Brain microvascular endothelial cell (primary cell): ENCODE data around the gene ARHGDIB.

Experiments used
- DNase-seq: peaks from one replicate; pipeline ENCODE4 v3.0.0-alpha.2; 2020
- H3K27ac ChIP-seq: fragments of 250-450 bp; sonication (Bioruptor Pico); 2 replicates; pipeline ENCODE4 v1.5.1; 2020; ENCODE audit warnings: mild to moderate bottlenecking, moderate library complexity
- H3K27me3 ChIP-seq: fragments of 250-450 bp; sonication (Bioruptor Pico); replicated peaks from 2 replicates; pipeline ENCODE4 v1.5.1; 2020; ENCODE audit warnings: mild to moderate bottlenecking
- H3K36me3 ChIP-seq: fragments of 250-450 bp; sonication (Bioruptor Pico); replicated peaks from 2 replicates; pipeline ENCODE4 v1.5.1; 2020; ENCODE audit warnings: mild to moderate bottlenecking
- H3K4me3 ChIP-seq: 2 replicates; pipeline ENCODE4 v1.5.1; 2011; ENCODE audit warnings: low read depth, mild to moderate bottlenecking, control low read depth, low read length, moderate library complexity
- in situ Hi-C: cut with HindIII; loops from 2 replicates; pipeline ENCODE4 v1.10.0; 2017; ENCODE audit warnings: low sequenced_read_pairs, low pct_ligation_motif_present
- TF ChIP-seq, protein P1 (sequence below): IDR thresholded peaks from 2 replicates; pipeline ENCODE4 v1.5.1; 2011; ENCODE audit warnings: low read depth, mild to moderate bottlenecking, moderate library complexity, low read length, control low read depth, inconsistent platforms; ENCODE audit errors: missing control alignments

Gene ARHGDIB

DNA sequence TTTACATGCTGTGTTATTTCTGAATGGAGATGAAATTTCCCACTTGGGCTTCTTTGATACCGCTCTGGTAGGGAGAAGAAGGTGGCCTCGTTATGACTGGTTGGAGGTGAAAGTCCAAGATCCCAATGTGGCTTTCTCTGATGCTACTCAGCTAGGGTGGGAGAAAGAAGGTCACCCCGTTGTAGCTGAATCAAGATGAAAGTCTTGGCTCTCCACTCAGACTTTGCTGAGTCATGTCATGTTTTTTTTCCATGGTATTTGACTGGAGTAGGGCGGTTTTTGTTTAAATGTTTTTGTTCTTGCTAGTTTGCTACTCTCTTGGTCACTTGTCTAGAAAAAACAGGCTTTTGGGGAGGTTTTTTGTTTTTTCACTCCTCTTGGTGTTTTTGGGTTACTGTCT lies 9.1 kb upstream of the ARHGDIB start:
- no peaks in the 10 kb centered on the region for H3K27me3 ChIP-seq
- in situ Hi-C loops: no loop called here
- H3K27ac ChIP-seq: no peak overlapping the region
- no peak for DNase-seq
- TF ChIP-seq, protein P1, sequence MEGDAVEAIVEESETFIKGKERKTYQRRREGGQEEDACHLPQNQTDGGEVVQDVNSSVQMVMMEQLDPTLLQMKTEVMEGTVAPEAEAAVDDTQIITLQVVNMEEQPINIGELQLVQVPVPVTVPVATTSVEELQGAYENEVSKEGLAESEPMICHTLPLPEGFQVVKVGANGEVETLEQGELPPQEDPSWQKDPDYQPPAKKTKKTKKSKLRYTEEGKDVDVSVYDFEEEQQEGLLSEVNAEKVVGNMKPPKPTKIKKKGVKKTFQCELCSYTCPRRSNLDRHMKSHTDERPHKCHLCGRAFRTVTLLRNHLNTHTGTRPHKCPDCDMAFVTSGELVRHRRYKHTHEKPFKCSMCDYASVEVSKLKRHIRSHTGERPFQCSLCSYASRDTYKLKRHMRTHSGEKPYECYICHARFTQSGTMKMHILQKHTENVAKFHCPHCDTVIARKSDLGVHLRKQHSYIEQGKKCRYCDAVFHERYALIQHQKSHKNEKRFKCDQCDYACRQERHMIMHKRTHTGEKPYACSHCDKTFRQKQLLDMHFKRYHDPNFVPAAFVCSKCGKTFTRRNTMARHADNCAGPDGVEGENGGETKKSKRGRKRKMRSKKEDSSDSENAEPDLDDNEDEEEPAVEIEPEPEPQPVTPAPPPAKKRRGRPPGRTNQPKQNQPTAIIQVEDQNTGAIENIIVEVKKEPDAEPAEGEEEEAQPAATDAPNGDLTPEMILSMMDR: no peak
- H3K4me3 ChIP-seq: no peak overlapping the region
- no peaks in the 10 kb centered on the region for H3K36me3 ChIP-seq

DNA sequence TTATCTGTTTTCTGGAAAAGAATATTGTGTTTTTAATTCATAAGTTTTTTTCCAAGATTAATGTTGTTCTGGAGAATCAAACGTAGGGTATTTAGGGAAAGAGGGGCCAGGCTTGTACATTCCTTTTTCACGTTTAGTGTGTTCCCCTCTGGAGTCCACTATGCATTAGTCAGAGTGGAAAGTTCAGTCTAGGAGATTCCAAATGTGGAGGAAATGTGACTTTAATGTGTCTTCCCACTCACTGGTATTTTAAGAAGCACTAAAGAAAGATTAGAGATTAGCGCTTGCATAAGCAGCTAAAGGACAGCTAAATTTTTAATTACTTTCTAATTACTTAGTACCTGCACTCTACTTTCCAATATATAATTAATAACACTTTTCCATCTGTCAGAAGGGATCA lies 7.1 kb upstream of the ARHGDIB start:
- no peaks in the 10 kb centered on the region for H3K27me3 ChIP-seq
- H3K27ac ChIP-seq: no peak overlapping the region
- H3K36me3 ChIP-seq: no peaks in the 10 kb centered on the region
- no peak overlapping the region for H3K4me3 ChIP-seq
- TF ChIP-seq, protein P1: no peak
- in situ Hi-C loops: no loop called here
- DNase-seq: no peak

DNA sequence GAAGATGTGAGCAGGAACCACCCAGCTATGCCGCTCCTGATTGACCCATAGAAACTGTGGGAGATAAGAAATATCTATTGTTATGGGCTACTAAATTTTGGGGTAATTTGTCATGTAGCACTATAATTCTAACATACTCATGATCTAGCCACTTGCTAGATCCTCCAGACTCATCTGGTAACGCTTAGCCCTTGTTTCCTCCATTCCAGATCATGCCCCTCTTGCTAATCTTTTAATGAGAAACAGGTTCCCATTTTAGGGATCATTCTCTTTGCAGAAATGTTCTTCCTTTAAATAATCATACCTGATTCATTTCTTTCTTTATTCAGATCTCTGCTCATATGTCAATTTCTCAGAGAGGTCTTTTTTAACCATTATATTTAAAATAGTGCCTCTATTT lies 3.8 kb upstream of the ARHGDIB start:
- no peak for DNase-seq
- no peak overlapping the region for H3K27ac ChIP-seq

DNA sequence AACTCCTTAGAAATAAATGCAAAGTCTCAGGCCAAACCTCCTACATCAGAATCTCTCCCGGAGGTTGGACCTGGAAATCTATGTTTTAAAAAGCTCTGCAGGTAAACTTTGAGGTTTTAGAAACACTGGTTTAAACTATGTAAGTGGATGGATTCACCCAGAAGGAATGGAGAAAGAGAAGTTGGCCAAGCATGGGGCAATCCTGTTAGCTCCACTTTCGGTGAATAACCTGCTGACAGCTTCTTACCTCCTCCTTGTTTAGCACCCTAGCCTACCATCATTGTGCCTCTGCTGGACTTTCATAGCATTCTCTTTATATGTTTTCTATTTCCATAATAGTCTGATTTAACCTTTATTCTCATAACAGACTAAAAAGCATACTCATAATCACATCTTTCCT lies 3.0 kb upstream of the ARHGDIB start:
- Histone ChIP-seq H3K36me3 (no peaks in the 10 kb centered on the region), H3K4me3 (no peak overlapping the region), H3K27me3 (no peaks in the 10 kb centered on the region), H3K27ac (no peak overlapping the region)
- TF ChIP-seq, protein P1: no peak
- in situ Hi-C loops: no loop called here
- no peak for DNase-seq

More for the DNA sequence above, 3.8 kb upstream of the ARHGDIB start:
- no peaks in the 10 kb centered on the region for H3K27me3 ChIP-seq
- TF ChIP-seq, protein P1: no peak
- in situ Hi-C loops: no loop called here
- H3K4me3 ChIP-seq: no peak overlapping the region
- no peaks in the 10 kb centered on the region for H3K36me3 ChIP-seq

DNA sequence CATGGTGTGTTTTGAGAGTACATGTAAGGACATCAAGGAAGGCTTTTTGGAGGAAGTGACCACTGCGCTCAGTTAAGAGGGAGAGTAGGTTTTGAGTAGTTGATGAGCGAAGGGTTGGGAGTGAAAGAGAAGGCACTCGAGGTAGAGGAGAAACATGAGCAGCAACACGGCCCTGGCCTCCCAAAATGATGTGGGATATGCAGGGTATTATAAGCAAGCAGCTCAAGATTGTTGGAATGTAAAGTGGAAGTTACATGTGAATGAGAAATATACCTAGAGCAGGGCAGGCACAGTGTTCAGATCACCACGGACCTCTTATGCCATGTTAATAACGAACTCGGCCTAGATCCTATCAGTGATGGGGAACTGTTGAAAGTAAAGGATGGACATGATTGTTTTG lies 2.1 kb upstream of the ARHGDIB start:
- in situ Hi-C loops: no loop called here
- Histone ChIP-seq H3K27ac (no peak overlapping the region), H3K27me3 (no peaks in the 10 kb centered on the region), H3K4me3 (no peak overlapping the region), H3K36me3 (no peaks in the 10 kb centered on the region)
- TF ChIP-seq, protein P1: no peak
- DNase-seq: no peak

DNA sequence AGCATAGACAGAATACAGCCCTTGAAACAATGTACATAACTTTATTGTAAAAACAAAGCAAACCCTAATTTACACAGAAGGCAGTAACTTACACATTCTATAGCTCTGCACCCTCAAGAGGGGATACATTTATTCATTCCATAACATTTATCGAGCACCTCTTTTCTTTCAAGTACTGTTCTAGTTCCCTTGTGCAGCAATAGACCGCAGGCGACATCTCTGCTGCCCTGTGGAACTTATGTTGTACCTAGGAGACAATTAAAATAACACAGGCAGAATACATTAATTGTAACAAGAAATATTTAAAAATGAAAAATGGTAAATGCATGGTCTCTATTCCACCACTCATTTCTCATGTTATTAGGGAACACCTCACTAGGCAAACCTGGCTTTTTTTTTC lies 1.4 kb upstream of the ARHGDIB start:
- Histone ChIP-seq H3K4me3 (no peak overlapping the region), H3K27ac (no peak overlapping the region)
- in situ Hi-C loops: no loop called here

More for the DNA sequence above, 1.4 kb upstream of the ARHGDIB start:
- Histone ChIP-seq H3K27me3 (no peaks in the 10 kb centered on the region), H3K36me3 (no peaks in the 10 kb centered on the region)
- TF ChIP-seq, protein P1: no peak
- DNase-seq: no peak
